ENCODE results near the gene MYG1.
"Not testable (repeated sequence)": the region's sequence is repeated elsewhere in the genome, so short reads cannot be mapped to it uniquely, and the experiment has no call there.

MYG1 gene

DNA sequence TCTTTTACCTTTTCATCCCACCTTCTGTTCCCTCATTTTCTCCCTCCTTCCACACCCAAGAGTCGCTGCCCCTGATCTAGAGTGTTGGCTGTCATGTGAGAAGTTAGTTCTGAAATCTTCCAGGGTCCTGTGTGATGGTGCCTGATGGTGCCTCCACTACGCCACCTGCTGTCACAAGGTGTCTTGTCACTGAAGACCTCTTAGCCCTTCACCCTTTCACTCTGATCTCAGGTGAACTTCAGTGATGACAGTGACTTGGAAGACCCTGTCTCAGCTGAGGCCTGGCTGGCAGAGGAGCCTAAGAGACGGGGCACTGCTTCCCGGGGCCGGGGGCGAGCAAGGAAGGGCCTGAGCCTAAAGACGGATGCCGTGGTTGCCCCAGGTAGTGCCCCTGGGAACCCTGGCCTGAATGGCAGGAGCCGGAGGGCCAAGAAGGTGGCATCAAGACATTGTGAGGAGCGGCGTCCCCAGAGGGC, 11.7 kb upstream of the MYG1 start:
- peak; percentile 36 to 58 for DNase-seq

DNA sequence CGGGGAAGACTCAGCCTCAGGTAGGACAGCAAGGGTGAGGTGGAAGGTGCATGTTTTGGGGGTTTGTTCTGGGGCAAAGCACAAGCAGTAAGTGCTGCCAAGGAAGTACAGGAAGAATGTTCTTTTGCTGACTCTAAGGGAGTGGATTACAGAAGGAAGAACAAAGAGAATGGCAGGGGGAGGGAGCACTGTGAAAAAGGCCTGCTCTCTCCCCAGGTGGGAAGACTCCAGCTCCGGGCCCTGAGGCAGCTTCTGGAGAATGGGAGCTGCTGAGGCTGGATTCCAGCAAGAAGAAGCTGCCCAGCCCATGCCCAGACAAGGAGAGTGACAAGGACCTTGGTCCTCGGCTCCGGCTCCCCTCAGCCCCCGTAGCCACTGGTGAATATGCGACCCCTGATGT, 11.2 kb upstream of the MYG1 start:
- no peak for DNase-seq

DNA sequence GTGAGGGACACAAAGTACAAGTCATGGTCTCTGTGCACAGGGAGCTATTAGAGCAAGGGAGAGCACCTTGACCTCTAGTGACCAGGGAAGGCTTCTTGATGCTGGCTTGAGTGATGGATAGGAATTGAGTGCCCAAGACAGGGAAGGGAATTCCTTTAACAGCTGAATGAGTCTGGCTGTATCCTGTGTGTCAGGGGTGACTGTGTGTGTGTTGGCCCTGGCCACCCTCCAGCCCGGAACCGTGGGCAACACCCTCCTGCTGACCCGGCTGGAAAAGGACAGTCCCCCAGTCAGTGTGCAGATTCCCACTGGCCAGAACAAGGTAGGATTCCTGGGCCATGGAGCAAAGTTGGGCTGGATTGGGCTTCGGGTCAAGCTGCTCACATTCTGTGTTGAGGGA, 9.6 kb upstream of the MYG1 start:
- no peak for DNase-seq

DNA sequence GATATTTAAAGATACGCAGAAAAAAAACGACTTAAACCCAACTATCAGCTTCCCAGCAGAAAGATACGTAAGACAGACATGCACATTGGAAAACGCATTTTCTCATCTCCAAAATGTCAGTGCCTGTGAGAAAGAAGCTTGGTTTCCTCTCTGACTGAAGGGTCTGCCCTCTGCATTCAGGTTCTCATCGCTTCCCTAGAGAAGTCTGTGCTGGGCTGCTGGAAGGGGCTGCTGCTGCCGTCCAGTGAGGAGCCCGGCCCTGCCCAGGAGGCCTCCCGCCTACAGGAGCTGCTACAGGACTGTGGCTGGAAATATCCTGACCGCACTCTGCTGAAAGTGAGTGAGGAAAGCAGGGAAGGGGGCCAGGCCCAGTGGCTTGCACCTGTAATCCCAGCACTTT, 8.8 kb upstream of the MYG1 start:
- DNase-seq: no peak

DNA sequence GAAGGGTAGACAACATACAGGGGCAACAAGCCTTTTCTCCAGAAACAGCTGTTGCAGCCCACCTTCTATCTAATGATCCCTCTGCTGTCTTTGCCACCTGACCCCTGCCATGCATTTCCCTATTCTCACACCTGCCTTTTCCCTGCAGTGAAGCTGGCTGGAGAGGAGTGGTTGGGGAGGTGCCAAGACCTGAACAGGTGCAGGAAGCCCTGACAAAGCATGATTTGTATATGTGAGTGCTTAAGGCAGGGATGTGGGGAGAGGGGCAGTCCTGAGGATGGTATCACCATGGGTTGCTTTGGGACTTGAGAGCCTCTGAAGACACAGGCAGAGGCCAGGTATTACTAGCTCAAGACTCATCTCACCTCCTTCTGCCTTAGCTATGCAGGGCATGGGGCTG, 7.1 kb upstream of the MYG1 start:
- no peak for DNase-seq

DNA sequence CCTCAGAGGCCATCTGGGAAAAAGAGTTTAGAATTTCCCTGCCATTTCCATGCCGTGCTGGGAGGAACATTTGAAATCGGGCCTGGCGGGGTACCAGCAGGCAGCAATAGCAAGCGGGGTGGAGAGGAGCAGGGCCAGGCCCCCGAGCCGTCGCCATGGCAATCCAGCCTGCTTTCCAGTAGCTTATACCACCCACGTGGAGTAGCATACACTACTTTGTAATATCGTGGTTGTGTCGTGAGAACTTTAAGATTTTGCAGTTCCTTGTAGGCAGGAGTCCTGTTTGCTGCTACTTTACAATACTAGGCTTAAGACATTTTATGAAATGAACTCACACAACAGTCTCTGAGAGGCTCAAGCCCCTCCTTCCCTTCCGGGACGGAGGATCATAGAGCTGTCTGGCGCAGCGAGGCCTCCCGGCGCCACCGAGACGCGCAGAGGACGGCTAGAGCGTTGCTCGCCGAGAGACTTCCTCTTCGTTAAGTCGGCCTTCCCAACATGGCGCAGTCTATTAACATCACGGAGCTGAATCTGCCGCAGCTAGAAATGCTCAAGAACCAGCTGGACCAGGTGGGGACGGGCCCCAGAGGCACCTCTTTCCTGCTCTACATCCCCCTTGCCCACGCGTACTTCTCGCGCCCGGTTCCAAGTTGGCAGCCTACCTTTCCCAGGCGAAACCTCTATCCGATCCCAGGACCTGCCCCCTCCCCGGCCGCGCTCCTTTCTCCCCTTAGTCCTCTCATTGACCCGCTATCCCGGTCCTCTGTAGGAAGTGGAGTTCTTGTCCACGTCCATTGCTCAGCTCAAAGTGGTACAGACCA, 4.2 kb upstream of the MYG1 start, which contains the start of gene PFDN5:
Gene PFDN5, plus strand, starts transcription at position 473 of the 821 bp plus-strand sequence. Its CDS starts 26 bp downstream, at position 499.
- DNase-seq: peak; percentile 78 to 81

DNA sequence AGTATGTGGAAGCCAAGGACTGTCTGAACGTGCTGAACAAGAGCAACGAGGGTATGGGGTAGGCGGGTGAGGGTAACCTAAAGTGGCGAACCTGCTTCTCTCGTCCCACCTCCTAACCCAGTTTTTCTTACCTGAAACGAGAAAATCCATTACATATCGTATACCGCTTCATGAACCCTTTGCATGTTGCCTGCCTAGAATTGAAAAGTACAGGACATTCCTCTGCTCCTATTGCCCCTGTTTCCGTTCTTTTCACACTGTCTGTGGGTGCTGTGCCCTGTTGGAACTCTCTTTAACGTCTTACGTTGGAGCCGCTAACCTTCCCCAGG, 3.6 kb upstream of the MYG1 start:
- no peak for DNase-seq

DNA sequence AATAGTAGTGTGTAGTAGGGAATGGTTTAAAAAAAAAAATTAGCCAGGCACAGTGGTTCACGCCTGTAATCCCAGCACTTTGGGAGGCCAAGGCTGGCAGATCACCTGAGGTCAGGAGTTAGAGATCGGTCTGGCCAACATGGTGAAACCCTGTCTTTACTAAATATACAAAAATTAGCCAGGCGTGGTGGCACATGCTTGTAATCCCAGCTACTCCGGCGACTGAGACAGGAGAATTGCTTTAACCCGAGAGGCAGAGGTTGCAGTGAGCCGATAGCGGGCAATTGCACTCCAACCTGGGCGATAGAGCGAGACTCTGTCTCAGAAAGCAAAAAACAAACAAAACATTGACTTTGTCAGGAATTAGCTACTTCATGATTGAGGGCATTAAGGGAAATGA, 2.4 kb upstream of the MYG1 start:
- not testable (repeated sequence) for DNase-seq

DNA sequence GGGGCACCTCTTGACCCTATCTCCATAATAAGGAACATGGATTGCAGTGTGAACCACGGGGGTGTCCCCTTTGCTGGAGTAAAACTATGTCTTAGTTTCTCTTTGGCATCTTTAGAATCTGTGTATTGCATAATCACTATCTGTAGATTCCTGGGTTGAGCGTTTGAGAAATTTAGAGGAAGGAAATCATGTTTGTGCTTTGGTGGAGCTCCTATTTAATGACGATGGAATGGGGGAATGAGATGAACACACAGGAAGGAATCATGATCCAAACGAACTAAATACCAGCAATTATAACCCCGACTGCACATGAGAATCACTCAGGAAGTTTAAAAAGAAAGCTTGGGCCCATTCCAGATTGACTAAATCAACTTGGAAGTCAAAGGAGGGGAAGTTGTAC, 1.3 kb upstream of the MYG1 start:
- DNase-seq: peak; percentile 60 to 65

DNA sequence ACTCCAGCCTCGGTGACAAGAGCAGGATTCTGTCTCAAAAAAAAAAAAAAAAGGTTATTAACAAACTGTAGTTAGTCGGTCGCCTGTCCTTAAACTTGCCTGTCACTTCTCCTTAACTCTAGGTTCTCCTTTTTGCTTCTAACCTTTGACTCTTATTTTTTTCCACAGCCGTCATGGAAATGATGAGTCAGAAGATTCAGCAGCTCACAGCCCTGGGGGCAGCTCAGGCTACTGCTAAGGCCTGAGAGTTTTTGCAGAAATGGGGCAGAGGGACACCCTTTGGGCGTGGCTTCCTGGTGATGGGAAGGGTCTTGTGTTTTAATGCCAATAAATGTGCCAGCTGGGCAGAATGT, 418 bp upstream of the MYG1 start:
- DNase-seq: peak; percentile 56 to 61

DNA sequence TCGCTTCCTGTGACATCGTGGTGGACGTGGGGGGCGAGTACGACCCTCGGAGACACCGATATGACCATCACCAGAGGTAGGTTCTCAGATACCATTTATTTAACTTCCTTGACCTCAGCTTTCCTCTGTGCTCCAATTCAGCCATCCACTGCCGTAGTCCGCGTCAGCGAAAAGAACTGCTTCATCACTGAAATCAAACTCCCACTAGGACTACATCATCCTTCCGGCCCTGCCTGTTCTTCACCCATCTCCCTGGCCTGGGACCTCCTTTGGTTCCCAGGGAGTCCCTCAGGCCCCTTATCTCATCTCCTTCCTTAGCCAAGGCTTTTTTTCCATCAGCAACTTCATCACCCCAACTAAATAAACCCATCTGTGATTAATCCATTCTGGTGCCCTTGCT, 692 bp downstream of the MYG1 start:
- DNase-seq: no peak

DNA sequence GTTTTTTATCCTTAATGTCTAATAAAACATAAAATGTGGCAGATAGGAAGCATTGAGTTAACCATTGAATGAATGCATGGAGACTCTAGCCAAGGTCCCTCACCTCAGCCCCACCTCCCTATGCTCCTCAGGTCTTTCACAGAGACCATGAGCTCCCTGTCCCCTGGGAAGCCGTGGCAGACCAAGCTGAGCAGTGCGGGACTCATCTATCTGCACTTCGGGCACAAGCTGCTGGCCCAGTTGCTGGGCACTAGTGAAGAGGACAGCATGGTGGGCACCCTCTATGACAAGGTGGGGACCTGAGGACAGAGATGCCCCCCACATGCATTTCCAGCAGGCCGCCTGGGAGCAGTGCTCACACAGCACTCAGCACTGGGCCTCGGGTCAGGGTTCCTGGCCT, 3.4 kb downstream of the MYG1 start:
- DNase-seq: no peak

DNA sequence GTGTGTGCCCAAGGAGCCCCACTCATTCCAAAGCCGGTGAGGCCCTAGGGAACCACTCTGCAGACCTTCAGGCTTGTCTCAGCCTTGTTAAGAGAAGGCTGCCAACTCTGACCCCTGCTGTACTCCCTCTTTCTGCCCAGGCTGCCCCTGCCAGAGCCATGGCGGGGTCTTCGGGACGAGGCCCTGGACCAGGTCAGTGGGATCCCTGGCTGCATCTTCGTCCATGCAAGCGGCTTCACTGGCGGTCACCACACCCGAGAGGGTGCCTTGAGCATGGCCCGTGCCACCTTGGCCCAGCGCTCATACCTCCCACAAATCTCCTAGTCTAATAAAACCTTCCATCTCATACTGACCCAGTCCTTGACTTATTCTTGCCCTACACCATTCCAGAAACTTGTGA, 7.3 kb downstream of the MYG1 start:
- no peak for DNase-seq

DNA sequence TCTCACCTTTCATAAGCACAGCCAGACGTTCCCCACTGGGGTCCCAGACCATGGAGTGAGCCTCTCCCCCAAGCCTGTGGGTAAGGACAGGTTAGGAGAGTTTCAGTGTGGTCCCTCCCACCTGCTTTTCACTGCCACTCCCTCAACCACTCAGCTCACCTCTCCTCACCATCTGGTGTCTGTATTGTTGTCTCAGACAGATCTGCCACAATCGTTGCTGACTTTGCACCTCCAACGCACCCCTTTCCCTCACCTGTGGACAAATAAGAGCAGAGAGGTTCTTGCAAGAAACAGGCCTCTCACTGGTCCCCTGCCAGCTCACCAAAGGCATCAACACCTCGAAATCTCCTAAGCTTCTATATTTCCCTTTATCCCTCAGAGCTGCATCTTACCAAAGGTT, 8.8 kb downstream of the MYG1 start:
- no peak for DNase-seq

DNA sequence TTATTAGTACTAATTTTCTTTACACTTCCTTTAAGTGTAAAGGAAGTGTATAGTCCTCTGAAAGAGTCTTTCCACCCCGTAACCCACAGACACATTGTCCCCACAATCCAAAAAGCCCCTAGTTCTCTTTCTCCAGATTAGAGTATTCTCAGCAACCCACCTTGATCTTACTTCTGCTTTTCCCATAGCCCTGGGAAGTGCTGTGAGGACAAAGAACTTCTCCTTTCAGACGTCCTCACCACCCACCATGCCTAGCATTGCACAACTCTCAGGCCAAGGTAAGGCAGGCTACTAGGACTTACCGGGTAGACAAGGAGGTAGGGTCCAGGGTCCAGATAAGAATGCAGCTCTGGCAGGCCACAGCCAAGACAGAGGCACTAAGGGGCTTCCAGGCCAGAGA, 14.5 kb downstream of the MYG1 start:
- peak; percentile 24 to 46 for DNase-seq

DNA sequence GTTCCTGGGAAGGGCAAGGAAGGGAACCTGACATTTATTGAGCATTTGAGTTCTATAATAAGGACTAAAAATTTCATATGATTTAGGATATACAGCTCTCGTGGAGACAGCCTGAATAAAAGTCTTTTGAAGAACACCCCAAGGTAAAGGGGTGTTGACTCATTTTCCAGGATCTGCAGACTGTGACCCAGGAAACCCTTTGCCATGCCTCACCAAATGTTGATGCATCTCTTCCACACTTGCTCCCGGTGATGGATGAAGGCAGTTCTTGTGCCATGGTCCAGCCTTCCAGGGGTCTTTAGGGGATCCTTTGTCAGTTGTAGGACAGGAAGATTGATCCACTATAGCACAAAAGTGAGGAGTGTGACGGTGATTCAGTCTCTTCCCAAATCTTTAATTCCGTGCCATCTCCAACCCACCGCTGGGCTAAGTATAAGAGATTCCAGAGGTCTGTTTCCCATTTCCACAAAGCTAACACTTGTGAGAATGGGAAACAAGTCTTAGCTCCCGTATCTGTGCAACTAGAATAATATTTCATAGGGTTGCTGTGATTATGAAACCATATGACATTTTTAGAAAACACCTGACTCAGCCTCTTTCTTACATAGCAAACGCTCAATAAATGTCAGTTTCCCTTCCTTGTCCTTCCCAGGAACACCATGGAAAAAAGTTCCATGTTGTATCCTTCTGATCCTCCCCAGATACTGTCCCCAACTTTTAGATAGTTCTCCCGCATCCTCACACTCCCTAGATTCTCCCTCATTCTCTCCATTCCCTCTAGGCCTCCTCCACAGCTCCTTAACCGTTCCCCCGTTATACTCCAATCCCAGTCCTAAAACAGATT, 21.1 kb downstream of the MYG1 start:
- no peak for DNase-seq

DNA sequence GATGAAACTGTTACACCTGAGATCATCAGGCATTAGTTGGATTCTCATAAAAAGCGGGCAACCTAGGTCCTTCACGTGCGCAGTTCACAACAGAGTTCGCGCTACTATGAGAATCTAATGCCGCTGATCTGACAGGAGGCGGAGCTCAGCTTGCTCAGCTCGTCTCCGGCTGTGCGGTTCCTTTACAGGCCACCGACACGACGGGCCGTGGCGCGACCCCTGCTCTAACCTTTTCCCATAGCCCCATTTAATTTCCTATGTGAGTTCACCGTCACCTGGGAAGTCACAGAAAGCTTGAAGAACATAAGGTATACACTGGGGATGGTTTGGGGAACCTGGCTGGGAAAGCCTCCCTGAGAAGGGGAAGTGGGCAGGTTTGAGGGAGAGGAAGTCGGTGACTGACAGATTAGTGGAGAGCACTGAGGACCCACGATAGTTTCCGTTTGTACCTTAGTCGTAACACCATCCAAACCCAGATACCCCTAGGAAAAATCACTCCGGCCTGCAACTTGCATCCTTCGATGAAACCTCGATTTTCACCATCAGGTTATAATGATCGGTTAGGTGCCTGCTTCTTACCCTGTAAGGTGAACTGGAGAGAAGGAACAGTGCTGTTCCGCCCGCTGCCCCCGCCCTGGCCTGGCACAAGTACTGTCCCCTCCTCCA, 24.8 kb downstream of the MYG1 start:
- DNase-seq: peak; percentile 62 to 63

DNA sequence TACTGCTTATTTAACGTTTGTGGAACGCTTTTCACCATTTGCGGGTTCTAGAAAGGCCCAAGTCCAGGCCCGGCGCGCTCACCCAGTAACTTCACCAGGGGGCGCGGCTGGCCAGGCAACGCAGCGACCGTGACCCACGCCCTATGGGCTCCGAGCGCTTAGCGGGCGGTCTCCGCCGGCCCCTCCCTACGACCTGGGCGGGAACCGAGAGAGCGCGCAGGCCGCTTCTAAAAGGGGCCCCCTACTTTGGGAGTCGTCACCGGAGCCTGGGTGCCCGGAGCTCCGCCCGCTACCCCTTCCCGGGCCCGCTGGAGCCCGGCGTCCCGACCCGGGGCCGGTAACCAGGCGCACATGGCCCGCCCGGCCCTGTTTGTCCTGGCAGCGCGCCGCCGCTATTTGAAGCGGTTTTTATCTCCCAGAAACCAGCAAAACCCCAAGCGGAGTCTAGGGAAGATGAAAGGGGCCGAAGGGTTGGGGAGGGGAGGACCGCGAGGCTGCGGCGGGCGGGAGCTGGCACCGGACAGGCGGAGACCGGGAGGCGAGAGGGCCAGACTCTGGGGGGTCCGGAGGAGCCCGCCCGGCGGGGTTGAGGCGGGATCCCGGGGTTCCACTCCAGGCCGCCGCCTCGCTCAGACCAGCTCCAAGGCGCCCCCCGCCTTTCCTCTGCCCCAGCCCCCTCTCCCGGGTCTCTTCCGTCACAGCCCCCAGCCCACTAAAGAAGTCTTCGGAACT, 25.4 kb downstream of the MYG1 start:
- DNase-seq: peak; percentile 56 to 76

DNA sequence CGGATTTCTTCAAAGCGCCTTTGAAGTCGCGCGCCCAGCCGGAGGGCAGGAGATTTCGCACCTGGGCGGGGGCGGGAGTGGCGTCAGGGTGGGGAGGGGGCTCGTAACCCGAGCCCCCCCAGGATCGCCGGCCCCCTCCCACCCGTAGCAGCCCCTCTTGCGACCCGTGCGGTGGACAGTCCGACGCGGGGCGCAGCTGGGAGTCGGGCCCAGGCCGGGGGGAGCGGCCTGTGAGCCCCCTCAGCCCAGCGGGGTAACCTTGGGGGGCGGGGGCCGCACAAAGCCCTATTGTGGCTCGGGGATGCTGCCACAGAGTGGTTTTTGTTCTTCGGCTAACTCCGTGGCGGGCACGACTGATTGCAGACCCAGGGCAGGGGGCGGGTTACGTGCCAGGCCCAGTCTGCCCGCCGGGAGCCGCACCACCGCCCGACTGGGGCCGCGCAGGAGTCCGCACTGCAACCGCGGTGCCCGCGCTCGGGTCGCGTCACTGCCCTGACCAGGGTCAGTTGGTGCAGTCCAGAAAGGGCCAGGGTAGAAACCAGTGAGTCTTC, 26.1 kb downstream of the MYG1 start:
- no peak for DNase-seq

DNA sequence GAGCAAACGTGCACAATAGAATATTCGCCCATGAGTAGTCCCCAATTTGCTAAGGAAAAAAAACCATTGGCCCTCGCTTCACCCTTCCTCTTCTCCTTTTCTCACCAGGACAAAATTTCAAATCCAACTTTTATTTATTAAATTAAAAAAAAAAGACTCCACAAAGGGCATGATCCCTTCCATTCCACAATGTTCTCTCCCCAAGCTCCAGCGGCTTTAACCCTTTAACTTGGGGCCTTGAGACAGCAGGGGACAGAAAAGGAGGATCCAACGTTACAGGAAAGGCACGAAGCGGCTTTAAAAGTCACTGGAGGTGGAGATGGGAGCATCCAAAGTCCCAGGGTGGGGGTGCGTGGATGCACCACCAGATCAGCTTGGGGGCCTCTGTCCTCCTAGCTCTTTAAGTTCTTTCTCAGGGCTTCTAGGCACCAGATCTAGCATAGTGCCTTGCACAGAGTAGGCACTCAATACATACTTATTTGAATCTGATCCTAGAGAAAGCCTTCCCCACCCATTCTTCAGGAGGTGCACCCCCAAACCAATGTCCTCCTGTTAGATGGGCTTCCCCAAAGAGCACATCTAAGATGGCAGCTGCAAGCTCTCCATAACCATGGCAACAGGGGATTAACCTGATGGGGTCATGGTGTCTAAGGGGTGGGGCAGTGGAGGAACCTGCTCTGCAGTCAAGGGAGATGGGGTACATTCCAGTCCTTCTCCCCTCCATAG, 27.1 kb downstream of the MYG1 start:
- no peak for DNase-seq

DNA sequence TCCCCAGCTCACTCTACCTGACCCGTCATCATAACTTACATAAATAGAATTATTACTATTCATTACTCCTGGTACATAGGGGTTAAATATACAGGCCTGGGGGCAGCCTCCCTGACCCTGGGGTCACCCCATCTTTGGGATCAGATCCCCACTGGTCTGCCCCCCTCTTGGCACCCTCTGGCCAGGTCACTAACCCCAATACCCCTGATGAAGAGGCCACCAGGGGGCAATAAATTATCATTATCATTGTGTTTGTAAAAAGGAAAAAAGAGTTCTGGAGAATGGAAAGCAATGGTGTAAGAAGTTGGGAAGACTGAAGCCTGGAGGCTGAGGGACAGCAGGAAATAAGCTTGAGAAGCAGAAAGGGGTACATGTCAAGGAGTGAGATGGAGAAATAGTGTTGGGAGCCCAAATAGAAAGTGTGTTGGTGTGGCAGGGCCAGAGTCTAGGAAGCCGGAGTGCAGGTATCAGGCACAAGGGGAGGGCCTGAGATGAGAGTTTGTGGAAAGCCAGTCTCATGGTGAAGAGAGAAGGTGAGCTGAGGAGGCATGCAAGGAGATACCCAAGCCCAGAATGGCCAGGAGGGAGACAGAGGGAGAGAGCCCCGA, 28.0 kb downstream of the MYG1 start:
- peak; percentile 11 to 30 for DNase-seq

DNA sequence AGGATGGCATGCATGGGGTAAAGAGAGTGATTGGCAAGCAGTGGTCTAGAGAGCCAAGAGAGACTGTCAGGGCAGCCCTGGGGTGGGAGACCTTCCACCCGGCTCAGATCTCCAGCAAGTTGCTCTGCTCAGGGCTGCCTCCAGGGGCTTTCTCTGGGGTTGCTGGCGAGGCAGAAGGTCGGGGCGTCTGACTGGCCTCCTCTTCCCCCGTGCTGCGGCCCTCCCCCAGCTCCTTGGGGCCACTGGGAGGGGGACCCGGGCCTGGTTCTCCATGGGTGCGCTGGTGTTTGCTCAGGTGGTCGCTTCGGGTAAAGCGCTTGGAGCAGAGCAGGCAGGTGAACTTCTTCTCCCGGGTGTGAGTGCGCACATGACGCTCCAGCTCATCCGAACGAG, 28.5 kb downstream of the MYG1 start:
- no peak for DNase-seq
